T-helper 2 cell treated with Interferon-gamma antibody and Interleukin-4, amounts not matched to agents 5 μg/mL and 100 μg/mL, for 36 hours (primary cell): ENCODE measurements around the gene EML3.
A peak's percentile ranks its signal among the peaks of the same experiment; 100 is the strongest.

Source experiments
- DNase-seq: peaks from one replicate; pipeline ENCODE4 v3.0.0; 2021; ENCODE audit warnings: low spot score
- H3K27ac Mint-ChIP-seq: one replicate; pipeline ENCODE4 v1.8.0; 2021; ENCODE audit warnings: mild to moderate bottlenecking, mixed read lengths
- H3K27me3 Mint-ChIP-seq: one replicate; pipeline ENCODE4 v1.8.0; 2021; ENCODE audit warnings: low read depth, mixed read lengths
- H3K36me3 Mint-ChIP-seq: one replicate; pipeline ENCODE4 v1.8.0; 2021; ENCODE audit warnings: low read depth, mixed read lengths
- H3K4me1 Mint-ChIP-seq: one replicate; pipeline ENCODE4 v1.8.0; 2021; ENCODE audit warnings: low read depth, mixed read lengths
- H3K4me3 Mint-ChIP-seq: one replicate; pipeline ENCODE4 v1.8.0; 2022; ENCODE audit warnings: mild to moderate bottlenecking, moderate library complexity, mixed read lengths
- H3K9me3 Mint-ChIP-seq: one replicate; pipeline ENCODE4 v1.8.0; 2021; ENCODE audit warnings: mixed read lengths

Gene EML3

DNA sequence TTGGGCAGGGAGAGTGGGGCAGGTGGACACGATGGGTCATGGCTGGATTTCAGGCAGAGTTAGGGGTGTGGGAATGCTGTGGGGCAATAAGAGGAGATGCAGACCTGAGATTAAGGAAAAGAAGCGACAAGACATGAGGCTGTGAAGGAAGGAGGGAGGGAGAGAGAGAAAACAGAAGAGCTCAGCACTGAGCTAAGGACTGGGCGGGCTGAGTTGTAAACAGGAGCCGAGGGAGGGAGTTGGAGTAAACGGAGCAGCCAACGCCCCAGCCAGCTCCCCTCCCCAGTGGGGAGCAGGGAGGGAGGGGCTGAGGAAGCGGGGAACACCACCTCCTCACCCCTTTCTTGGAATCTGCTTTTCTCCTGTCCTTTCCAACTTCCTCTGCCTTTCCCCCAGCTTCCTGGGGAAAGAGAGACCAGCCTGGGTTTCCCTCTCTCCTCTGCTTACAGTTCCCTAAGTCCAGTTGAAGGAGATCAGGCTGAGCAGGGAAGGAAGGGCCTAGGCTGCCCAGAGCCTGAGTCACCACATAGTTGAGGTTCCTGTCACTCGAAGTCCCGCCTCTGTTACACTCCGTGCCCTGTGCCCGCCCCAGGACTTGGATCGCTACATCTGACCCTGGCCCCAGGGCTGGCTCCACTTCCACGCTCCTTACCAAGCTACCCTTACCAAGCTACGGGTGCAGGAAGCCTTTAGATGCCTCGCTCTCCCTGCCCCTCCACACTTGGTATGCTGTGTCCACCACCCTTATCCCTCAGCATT is 59.3 kb downstream of the EML3 start:
- Mint-ChIP-seq H3K4me1 (peaks cover 77% of the 10 kb centered on the region), H3K4me3 (peak overlapping the region; percentile 73), H3K27me3 (no peaks in the 10 kb centered on the region), H3K36me3 (peaks cover 10% of the 10 kb centered on the region), H3K9me3 (no peaks in the 10 kb centered on the region), H3K27ac (peak overlapping the region; percentile 99)
- DNase-seq = peak; percentile 49

GRCh38 chr11:62552485-62553079 is 60.0 kb downstream of the EML3 start:
- H3K27ac Mint-ChIP-seq = peak overlapping the region; percentile 99
- H3K9me3 Mint-ChIP-seq = no peaks in the 10 kb centered on the region
- no peak for DNase-seq
- H3K4me3 Mint-ChIP-seq = peak overlapping the region; percentile 73
- H3K27me3 Mint-ChIP-seq = peaks cover 3% of the 10 kb centered on the region
- peaks cover 7% of the 10 kb centered on the region for H3K36me3 Mint-ChIP-seq
- H3K4me1 Mint-ChIP-seq = peaks cover 78% of the 10 kb centered on the region
